HFF-Myc (cell line): ENCODE measurements around the gene TMEM80.
A peak's percentile ranks its signal among the peaks of the same experiment; 100 is the strongest.

Experiments used
- DNase-seq: peaks from one replicate; pipeline ENCODE4 v3.0.0-alpha.2; 2011; ENCODE audit warnings: low read depth; ENCODE audit errors: extremely low read depth
- H3K4me3 ChIP-seq: replicated peaks from 2 replicates; pipeline ENCODE4 v1.5.1; 2011; ENCODE audit warnings: low read depth, mild to moderate bottlenecking, control low read depth, low read length
- TF ChIP-seq, protein P1 (sequence below): IDR thresholded peaks from 2 replicates; pipeline ENCODE4 v1.5.1; 2012; ENCODE audit warnings: mild to moderate bottlenecking, low read depth, low read length, control low read depth; ENCODE audit errors: missing control alignments

TMEM80 gene

DNA sequence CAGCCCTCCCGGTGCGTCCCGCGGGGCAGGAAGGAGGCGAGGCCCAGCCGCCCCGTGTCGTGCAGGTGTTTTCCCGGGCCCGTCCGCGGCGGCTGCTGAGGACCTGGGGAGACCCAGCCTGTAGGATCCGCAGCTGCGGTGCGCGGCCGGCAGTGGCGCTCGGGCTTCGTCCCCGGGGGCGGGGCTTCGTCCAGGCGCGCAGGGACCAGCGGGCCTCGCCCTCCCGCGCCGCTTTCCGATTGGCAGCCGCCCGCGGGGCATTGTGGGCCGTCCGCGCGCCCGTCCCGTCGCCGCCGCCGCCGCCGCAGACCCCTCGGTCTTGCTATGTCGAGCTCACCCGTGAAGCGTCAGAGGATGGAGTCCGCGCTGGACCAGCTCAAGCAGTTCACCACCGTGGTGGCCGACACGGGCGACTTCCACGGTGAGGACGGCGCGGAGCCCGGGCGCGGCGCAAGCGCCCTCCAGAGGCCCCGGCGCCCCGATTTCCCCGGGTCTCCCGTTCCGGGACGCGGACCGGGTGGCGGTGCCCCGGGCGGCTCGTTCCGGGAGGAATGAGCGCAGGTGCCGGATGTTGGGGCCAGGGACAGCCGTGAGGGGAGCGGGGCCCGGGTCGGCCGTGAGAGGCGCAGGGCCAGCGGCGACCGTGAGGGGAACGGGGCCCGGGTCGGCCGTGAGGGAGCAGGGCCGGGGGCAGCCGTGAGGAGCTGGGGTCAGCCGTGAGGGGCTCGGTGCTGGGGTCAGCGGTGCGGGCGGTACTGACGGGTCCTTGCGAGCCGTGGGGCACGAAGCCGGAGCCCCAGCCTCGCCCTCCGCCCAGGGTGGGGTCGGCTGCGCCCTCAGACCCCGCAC, 51.8 kb downstream of the TMEM80 start, which contains the start of gene TALDO1:
TALDO1 (plus strand) TSS at position 307 of the 849 bp plus-strand sequence; CDS start at position 325, 18 bp downstream.
- peak; percentile 33 for DNase-seq
- TF ChIP-seq, protein P1, sequence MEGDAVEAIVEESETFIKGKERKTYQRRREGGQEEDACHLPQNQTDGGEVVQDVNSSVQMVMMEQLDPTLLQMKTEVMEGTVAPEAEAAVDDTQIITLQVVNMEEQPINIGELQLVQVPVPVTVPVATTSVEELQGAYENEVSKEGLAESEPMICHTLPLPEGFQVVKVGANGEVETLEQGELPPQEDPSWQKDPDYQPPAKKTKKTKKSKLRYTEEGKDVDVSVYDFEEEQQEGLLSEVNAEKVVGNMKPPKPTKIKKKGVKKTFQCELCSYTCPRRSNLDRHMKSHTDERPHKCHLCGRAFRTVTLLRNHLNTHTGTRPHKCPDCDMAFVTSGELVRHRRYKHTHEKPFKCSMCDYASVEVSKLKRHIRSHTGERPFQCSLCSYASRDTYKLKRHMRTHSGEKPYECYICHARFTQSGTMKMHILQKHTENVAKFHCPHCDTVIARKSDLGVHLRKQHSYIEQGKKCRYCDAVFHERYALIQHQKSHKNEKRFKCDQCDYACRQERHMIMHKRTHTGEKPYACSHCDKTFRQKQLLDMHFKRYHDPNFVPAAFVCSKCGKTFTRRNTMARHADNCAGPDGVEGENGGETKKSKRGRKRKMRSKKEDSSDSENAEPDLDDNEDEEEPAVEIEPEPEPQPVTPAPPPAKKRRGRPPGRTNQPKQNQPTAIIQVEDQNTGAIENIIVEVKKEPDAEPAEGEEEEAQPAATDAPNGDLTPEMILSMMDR: no peak
- peak within 1 kb of the TSS; percentile 88 for H3K4me3 ChIP-seq

DNA sequence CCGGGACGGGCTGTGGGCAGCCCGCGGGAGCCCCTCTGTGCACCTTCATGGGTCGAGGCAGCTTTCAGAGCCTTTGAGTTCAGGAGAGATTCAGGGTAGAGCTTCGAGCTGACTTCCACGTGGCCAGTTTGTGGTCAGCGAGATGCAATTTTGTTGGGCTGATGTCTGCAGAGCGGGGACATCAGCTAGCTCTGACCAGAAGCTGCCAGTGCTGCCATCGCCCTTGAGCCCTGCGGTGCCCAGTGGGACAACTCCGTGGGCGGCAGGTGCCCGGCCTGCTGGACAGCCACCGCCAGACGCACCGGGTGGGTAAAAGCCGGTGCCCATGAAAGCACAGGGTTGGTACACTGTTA, 52.4 kb downstream of the TMEM80 start:
- no peak for DNase-seq
- peak overlapping the region; percentile 88 for H3K4me3 ChIP-seq

DNA sequence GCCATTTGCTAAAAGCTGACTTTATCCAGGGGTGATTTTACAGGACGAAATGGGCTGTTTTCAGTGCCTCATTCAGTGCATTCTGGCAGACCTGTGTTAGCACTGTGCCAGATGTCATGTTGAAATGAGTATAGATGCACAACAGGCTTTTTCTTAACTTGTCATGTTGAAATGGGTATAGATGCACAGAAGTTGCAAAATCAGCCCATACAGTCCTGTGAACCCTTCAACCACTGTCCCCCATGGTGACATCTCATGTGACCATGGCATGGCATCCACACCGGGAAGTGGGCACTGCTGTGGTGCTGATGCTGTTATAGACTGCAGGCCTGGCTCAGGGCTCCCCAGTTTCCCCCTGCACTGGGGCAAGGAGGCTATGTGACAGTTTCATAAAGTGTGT, 54.1 kb downstream of the TMEM80 start:
- DNase-seq: no peak
- no peak overlapping the region for H3K4me3 ChIP-seq
- TF ChIP-seq, protein P1: no peak

More for the DNA sequence above, 52.4 kb downstream of the TMEM80 start:
- TF ChIP-seq, protein P1: no peak
